ENCODE data around the gene RNF157.

The RNF157 gene

GRCh38 chr17:76107509-76107908 is 132.8 kb downstream of the RNF157 start:
- DNase-seq (ENCODE audit: low read depth), result no peak
- H3K4me3 ChIP-seq (ENCODE audit: low read depth, low read length), result no peak overlapping the region

- no peak overlapping the region for H3K4me3 ChIP-seq (ENCODE audit: low read depth, low read length)
- DNase-seq (ENCODE audit: low read depth), result no peak
Observed at GRCh38 chr17:76106703-76107102, 133.6 kb downstream of the RNF157 start.

GRCh38 chr17:76104896-76105231 is 135.4 kb downstream of the RNF157 start:
- no peak overlapping the region for H3K4me3 ChIP-seq (ENCODE audit: low read depth, low read length)
- no peak for DNase-seq (ENCODE audit: low read depth)

- H3K4me3 ChIP-seq (ENCODE audit: low read depth, low read length), result peak overlapping the region; percentile 86
Observed at GRCh38 chr17:76104140-76104895, 136.0 kb downstream of the RNF157 start.

GRCh38 chr17:76103274-76104139 is 136.8 kb downstream of the RNF157 start, which contains the start of gene EXOC7:
Gene EXOC7 (minus strand): TSS chr17:76103787. CDS start chr17:76103692, 95 bp downstream.
- DNase-seq (ENCODE audit: low read depth), result peak; percentile 48
- peak within 1 kb of the TSS; percentile 86 for H3K4me3 ChIP-seq (ENCODE audit: low read depth, low read length)

More at GRCh38 chr17:76104140-76104895, 136.0 kb downstream of the RNF157 start:
- DNase-seq (ENCODE audit: low read depth), result no peak

GRCh38 chr17:76102944-76103273 is 137.4 kb downstream of the RNF157 start:
- DNase-seq (ENCODE audit: low read depth), result no peak
- peak overlapping the region; percentile 86 for H3K4me3 ChIP-seq (ENCODE audit: low read depth, low read length)

- no peak for DNase-seq (ENCODE audit: low read depth)
- H3K4me3 ChIP-seq (ENCODE audit: low read depth, low read length), result no peak overlapping the region
Observed at GRCh38 chr17:76097716-76098295, 142.5 kb downstream of the RNF157 start.

GRCh38 chr17:76095943-76096342 is 144.3 kb downstream of the RNF157 start:
- DNase-seq (ENCODE audit: low read depth), result no peak

GRCh38 chr17:76094046-76094445 is 146.2 kb downstream of the RNF157 start:
- no peak overlapping the region for H3K4me3 ChIP-seq (ENCODE audit: low read depth, low read length)
- DNase-seq (ENCODE audit: low read depth), result no peak

More at GRCh38 chr17:76095943-76096342, 144.3 kb downstream of the RNF157 start:
- H3K4me3 ChIP-seq (ENCODE audit: low read depth, low read length), result no peak overlapping the region

- no peak overlapping the region for H3K4me3 ChIP-seq (ENCODE audit: low read depth, low read length)
Observed at GRCh38 chr17:76092526-76093413, 147.5 kb downstream of the RNF157 start.

More at GRCh38 chr17:76092526-76093413, 147.5 kb downstream of the RNF157 start:
- DNase-seq (ENCODE audit: low read depth), result no peak

Measured in skeletal muscle cell (primary cell).